IMR-90 (cell line): Measurements from ENCODE around the gene NUFIP2. TPM values are rescaled to one million over a fixed set of nuclear protein-coding genes. Genes with fewer than 3 reads are reported as not detected.

ENCODE experiments used
- ATAC-seq: fragments of 200-7000 bp; cut with Tn5 transposase; 2 replicates; pipeline ENCODE4 v1.9.1; 2020; ENCODE audit warnings: low read depth, mild to moderate bottlenecking, moderate library complexity
- BruUV-seq: library from RNA; stranded (reverse); fragments of 400-500 nt; replicated peaks from 2 replicates; lab custom pipeline; 2021; lab: Mats Ljungman, UMichigan
- CTCF ChIA-PET: fragments of 300-600 bp; formaldehyde crosslinking; extraction: SDS; loops from one replicate; lab custom pipeline; 2021; ENCODE audit warnings: antibody characterized with exemption; lab: Yijun Ruan, JAX
- POLR2A ChIA-PET: fragments of 300-600 bp; sonication (Branson Sonifier 250); formaldehyde crosslinking; loops from one replicate; lab custom pipeline; 2022; ENCODE audit warnings: antibody characterized with exemption; ENCODE audit not compliant: unreplicated experiment; lab: Charles Lee
- DNase-seq: peaks from one replicate; pipeline ENCODE4 v3.0.0; 2013
- H2AFZ ChIP-seq: replicated peaks from 2 replicates; pipeline ENCODE3; 2013; ENCODE audit warnings: low read length, mild to moderate bottlenecking; ENCODE audit not compliant: poor library complexity
- H2AK5ac ChIP-seq: 2 replicates; pipeline ENCODE4 v1.6.1; 2013; ENCODE audit warnings: low read depth, low read length, inconsistent platforms
- H2AK9ac ChIP-seq: replicated peaks from 2 replicates; pipeline ENCODE3; 2013; ENCODE audit warnings: mild to moderate bottlenecking, low read depth, low read length, moderate library complexity; ENCODE audit not compliant: poor library complexity
- H2BK120ac ChIP-seq: 2 replicates; pipeline ENCODE4 v1.6.1; 2013; ENCODE audit warnings: low read depth, low read length, inconsistent platforms
- H2BK15ac ChIP-seq: 3 replicates; pipeline ENCODE4 v1.6.1; 2013; ENCODE audit warnings: low read depth, low read length, inconsistent platforms
- H2BK20ac ChIP-seq: 2 replicates; pipeline ENCODE4 v1.6.1; 2013; ENCODE audit warnings: low read depth, mild to moderate bottlenecking, inconsistent platforms, low read length, moderate library complexity
- H2BK5ac ChIP-seq: 2 replicates; pipeline ENCODE4 v1.6.1; 2013; ENCODE audit warnings: mild to moderate bottlenecking, low read depth, low read length, inconsistent platforms; ENCODE audit not compliant: poor library complexity, severe bottlenecking
- H3K14ac ChIP-seq: replicated peaks from 2 replicates; pipeline ENCODE4 v1.6.1; 2013; ENCODE audit warnings: low read depth, low read length, inconsistent platforms
- H3K18ac ChIP-seq: 2 replicates; pipeline ENCODE4 v1.6.1; 2013; ENCODE audit warnings: low read depth, low read length, control low read depth
- H3K23ac ChIP-seq: 2 replicates; pipeline ENCODE4 v1.6.1; 2013; ENCODE audit warnings: low read depth, low read length, inconsistent platforms
- H3K27ac ChIP-seq: 2 replicates; pipeline ENCODE4 v1.5.1; 2013; ENCODE audit warnings: mild to moderate bottlenecking, control low read depth, low read length; ENCODE audit not compliant: insufficient read depth
- H3K27me3 ChIP-seq: 2 replicates; pipeline ENCODE4 v1.6.1; 2013; ENCODE audit warnings: low read length; ENCODE audit not compliant: control insufficient read depth, insufficient read depth
- H3K36me3 ChIP-seq: 2 replicates; pipeline ENCODE4 v1.6.1; 2013; ENCODE audit warnings: low read length, mixed read lengths; ENCODE audit not compliant: control insufficient read depth, insufficient read depth
- H3K4ac ChIP-seq: 2 replicates; pipeline ENCODE4 v1.6.1; 2013; ENCODE audit warnings: low read depth, low read length, inconsistent platforms
- H3K4me1 ChIP-seq: 2 replicates; pipeline ENCODE4 v1.6.1; 2013; ENCODE audit warnings: low read length, mixed read lengths; ENCODE audit not compliant: control insufficient read depth, insufficient read depth
- H3K4me2 ChIP-seq: 2 replicates; pipeline ENCODE4 v1.6.1; 2013; ENCODE audit warnings: low read depth, mild to moderate bottlenecking, control low read depth, low read length, moderate library complexity
- H3K4me3 ChIP-seq: 2 replicates; pipeline ENCODE4 v1.5.1; 2013; ENCODE audit warnings: low read depth, mild to moderate bottlenecking, control low read depth, low read length, moderate library complexity; ENCODE audit not compliant: insufficient read depth
- H3K56ac ChIP-seq: 2 replicates; pipeline ENCODE4 v1.6.1; 2013; ENCODE audit warnings: low read length, inconsistent platforms; ENCODE audit not compliant: insufficient read depth; ENCODE audit errors: extremely low read depth
- H3K79me1 ChIP-seq, 2 experiments: 2 replicates each; pipeline ENCODE4 v1.6.1; 2013; ENCODE audit warnings: low read length in 2 of 2, inconsistent platforms in 1 of 2, low read depth in 1 of 2
- H3K9ac ChIP-seq: 2 replicates; pipeline ENCODE4 v1.6.1; 2013; ENCODE audit warnings: low read depth, low read length, control low read depth
- H3K9me1 ChIP-seq: 2 replicates; pipeline ENCODE4 v1.6.1; 2013; ENCODE audit warnings: low read length, inconsistent platforms; ENCODE audit not compliant: insufficient read depth
- H3K9me3 ChIP-seq: 2 replicates; pipeline ENCODE4 v1.6.1; 2013; ENCODE audit warnings: low read length; ENCODE audit not compliant: control insufficient read depth, insufficient read depth
- H4K20me1 ChIP-seq: 2 replicates; pipeline ENCODE4 v1.6.1; 2013; ENCODE audit warnings: low read length, inconsistent platforms; ENCODE audit not compliant: insufficient read depth
- H4K5ac ChIP-seq: 2 replicates; pipeline ENCODE4 v1.6.1; 2013; ENCODE audit warnings: mild to moderate bottlenecking, low read depth, low read length, control low read depth
- H4K8ac ChIP-seq, 2 experiments: 2 replicates each; pipeline ENCODE4 v1.6.1; 2013; ENCODE audit warnings: low read depth in 2 of 2, low read length in 2 of 2, control low read depth in 1 of 2, inconsistent platforms in 1 of 2
- H4K91ac ChIP-seq: 2 replicates; pipeline ENCODE4 v1.6.1; 2013; ENCODE audit warnings: low read depth, low read length, inconsistent platforms; ENCODE audit not compliant: insufficient read depth
- BHLHE40 ChIP-seq: fragments of 150-350 bp; IDR thresholded peaks from 2 replicates; pipeline ENCODE4 v1.6.1; 2016; ENCODE audit warnings: mild to moderate bottlenecking, low read depth, low read length
- CEBPB ChIP-seq: IDR thresholded peaks from 2 replicates; pipeline ENCODE4 v1.6.1; 2012; ENCODE audit warnings: low read depth, low read length, improper control_type of control experiment
- MAZ ChIP-seq: IDR thresholded peaks from 2 replicates; pipeline ENCODE4 v1.6.1; 2012; ENCODE audit warnings: low read depth, mild to moderate bottlenecking, low read length, improper control_type of control experiment, moderate library complexity, borderline replicate concordance
- POLR2A ChIP-seq: IDR thresholded peaks from 2 replicates; pipeline ENCODE4 v1.6.1; 2012; ENCODE audit warnings: mild to moderate bottlenecking, low read depth, low read length
- WGBS, 2 experiments: methylation state at CpG; one replicate each; pipeline versions ENCODE4 v1.1.5 to v1.1.7; 2013; ENCODE audit warnings: missing lambda C conversion rate in 2 of 2; ENCODE audit not compliant: insufficient read length in 1 of 2; ENCODE audit errors: extremely low coverage in 2 of 2; 5-methylcytosine and 5-hydroxymethylcytosine counted together
- dilution Hi-C: fragments of 300-500 bp; cut with HindIII; formaldehyde crosslinking; loops from one replicate; pipeline ENCODE4 v1.14.3; 2018; ENCODE audit warnings: low sequenced_read_pairs; ENCODE audit not compliant: unreplicated experiment
- in situ Hi-C: fragments of 300-500 bp; cut with MboI; formaldehyde crosslinking; loops from 3 replicates; pipeline ENCODE4 v1.14.3; 2019; ENCODE audit warnings: low sequenced_read_pairs, inconsistent platforms, mixed read lengths
- intact Hi-C: fragments of 100-400 bp; cut with micrococcal nuclease; formaldehyde crosslinking; loops from 2 replicates; pipeline ENCODE4 v1.10.0; 2022
- polyA plus RNA-seq, 3 experiments: library from polyadenylated mRNA; depleted of rRNA; stranded (reverse); fragments of >200 nt; gene quantifications; 2 replicates each; pipeline ENCODE4 v1.2.3, GENCODE V29; 2012; ENCODE audit warnings: low replicate concordance in 1 of 3
- total RNA-seq: library from RNA; depleted of rRNA; stranded (reverse); fragments of >200 nt; gene quantifications from 2 replicates; pipeline ENCODE4 v1.2.3, GENCODE V29; 2012

The NUFIP2 gene
- total and polyA plus RNA-seq, 2 of the 4 experiments (the other 2 are of a cell fraction): 8.9 to 25.6 TPM

- CTCF ChIA-PET: interaction anchor here (0.6 to 1.5 kb wide), 4 partner anchors 10 to 291 kb away, joined by 3 to 5 read pairs (median 4); no protein-coding TSS in a partner anchor
- in situ Hi-C loops: no loop called here
- Histone ChIP-seq H2AK9ac (no peak overlapping the region), H3K9me3 (no peaks in the 10 kb centered on the region), H3K4me3 (no peak overlapping the region), H3K23ac (no peak overlapping the region), H2BK15ac (no peak overlapping the region), H3K4me2 (no peak overlapping the region), H3K56ac (no peak overlapping the region), H4K91ac (no peak overlapping the region), H3K14ac (no peak overlapping the region), H2BK120ac (no peak overlapping the region), H3K9me1 (peaks cover 12% of the 10 kb centered on the region), H3K27ac (no peak overlapping the region), H2AFZ (peak overlapping the region; percentile 39), H3K79me1 (no peaks in the 10 kb centered on the region), H3K4me1 (0 out of 2 replicates have a peak, but pooled peaks cover 2% of the 10 kb centered on the region), H4K8ac (no peak overlapping the region), H2BK20ac (no peak overlapping the region), H2BK5ac (no peak overlapping the region), H3K36me3 (no peaks in the 10 kb centered on the region), H3K27me3 (peaks cover 4% of the 10 kb centered on the region; the same call in 1 of the 2 replicates), H3K9ac (no peak overlapping the region), H2AK5ac (no peak overlapping the region), H3K4ac (no peak overlapping the region), H4K5ac (no peak overlapping the region), H3K18ac (no peak overlapping the region), H4K20me1 (no peaks in the 10 kb centered on the region)
- ATAC-seq (no peak), DNase-seq (no peak)
- POLR2A ChIA-PET: no interaction called here
- no peak for TF ChIP-seq BHLHE40
- TF ChIP-seq CEBPB: no peak
- TF ChIP-seq MAZ: no peak
- no peak for TF ChIP-seq POLR2A
- 81% methylated on average over 2 of the region's 5 CpGs; no CpG with 5 or more reads in 1 of the 2 experiments for WGBS, 2 experiments
- dilution Hi-C loops: no loop called here
- no TSS peak for BruUV-seq
- intact Hi-C loops: no loop called here
Observed at GRCh38 chr17:29209073-29209472, 84.9 kb downstream of the NUFIP2 start.
